Hepatocyte (in vitro differentiated cells): Measurements from ENCODE around the gene TSPEAR. TPM values are rescaled to one million over a fixed set of nuclear protein-coding genes. Genes with fewer than 3 reads are reported as not detected.

ENCODE experiments used
- DNase-seq: peaks from one replicate; pipeline ENCODE4 v3.0.0-alpha.2; 2016; ENCODE audit warnings: low spot score
- H2AFZ ChIP-seq: fragments of 200-600 bp; sonication (generic); 2 replicates; pipeline ENCODE4 v1.6.0; 2016; ENCODE audit warnings: antibody characterized with exemption, mild to moderate bottlenecking
- H3K27ac ChIP-seq: fragments of 200-600 bp; sonication (generic); 2 replicates; pipeline ENCODE4 v1.5.1; 2016; ENCODE audit warnings: mild to moderate bottlenecking
- H3K27me3 ChIP-seq: fragments of 200-600 bp; sonication (generic); 2 replicates; pipeline ENCODE4 v1.6.1; 2016
- H3K36me3 ChIP-seq: fragments of 200-600 bp; sonication (generic); replicated peaks from 2 replicates; pipeline ENCODE4 v1.5.1; 2016; ENCODE audit warnings: low read depth; ENCODE audit not compliant: insufficient read depth
- H3K4me1 ChIP-seq: fragments of 200-600 bp; sonication (generic); 2 replicates; pipeline ENCODE4 v1.5.1; 2016; ENCODE audit warnings: mild to moderate bottlenecking, moderate library complexity; ENCODE audit not compliant: insufficient read depth
- H3K4me2 ChIP-seq: fragments of 200-600 bp; sonication (generic); 2 replicates; pipeline ENCODE4 v1.6.0; 2016
- H3K4me3 ChIP-seq: fragments of 200-600 bp; sonication (generic); 2 replicates; pipeline ENCODE4 v1.5.1; 2016; ENCODE audit warnings: mild to moderate bottlenecking
- H3K79me2 ChIP-seq: fragments of 200-600 bp; sonication (generic); 2 replicates; pipeline ENCODE4 v1.6.0; 2017; ENCODE audit warnings: mild to moderate bottlenecking
- H3K9me2 ChIP-seq: fragments of 200-600 bp; sonication (generic); replicated peaks from 2 replicates; pipeline ENCODE4 v1.6.0; 2017; ENCODE audit warnings: mild to moderate bottlenecking; ENCODE audit not compliant: insufficient read depth
- H3K9me3 ChIP-seq: fragments of 200-600 bp; sonication (generic); 2 replicates; pipeline ENCODE4 v1.5.1; 2016; ENCODE audit warnings: low read depth, mild to moderate bottlenecking
- H4K20me1 ChIP-seq: fragments of 200-600 bp; sonication (generic); 2 replicates; pipeline ENCODE4 v1.6.0; 2016; ENCODE audit warnings: mild to moderate bottlenecking; ENCODE audit not compliant: insufficient read depth, poor library complexity, severe bottlenecking
- CTCF ChIP-seq: fragments of 200-600 bp; sonication (generic); IDR thresholded peaks from 2 replicates; pipeline ENCODE4 v1.5.1; 2016; ENCODE audit warnings: antibody characterized with exemption, mild to moderate bottlenecking; ENCODE audit not compliant: poor library complexity
- EZH2 ChIP-seq: fragments of 200-600 bp; sonication (generic); IDR thresholded peaks from 2 replicates; pipeline ENCODE4 v1.6.1; 2016; ENCODE audit warnings: antibody characterized with exemption, mild to moderate bottlenecking, borderline replicate concordance
- EZH2phosphoT487 ChIP-seq: fragments of 200-600 bp; sonication (generic); IDR thresholded peaks from one replicate; pipeline ENCODE4 v1.6.1; 2018; ENCODE audit warnings: antibody characterized with exemption, mild to moderate bottlenecking, low read depth, moderate library complexity; ENCODE audit not compliant: unreplicated experiment, severe bottlenecking
- WGBS: methylation state at CpG from one replicate; pipeline ENCODE4 v1.1.6; 2016; ENCODE audit warnings: low lambda C conversion rate; ENCODE audit errors: missing lambda C conversion rate; 5-methylcytosine and 5-hydroxymethylcytosine counted together
- polyA plus RNA-seq: library from polyadenylated mRNA; unstranded; fragments of >200 nt; fragmentation: Nextera tagmentation; extraction: Ambion mirVana; gene quantifications from 2 replicates; pipeline ENCODE4 v1.2.1, GENCODE V29; 2016
- total RNA-seq: library from RNA; depleted of rRNA; stranded (reverse); fragments of >200 nt; gene quantifications from 2 replicates; pipeline ENCODE4 v1.2.3, GENCODE V29; 2014

Gene TSPEAR
- total and polyA plus RNA-seq, 2 experiments from 2014 or later, result 0.35 TPM; not detected in 1

DNA sequence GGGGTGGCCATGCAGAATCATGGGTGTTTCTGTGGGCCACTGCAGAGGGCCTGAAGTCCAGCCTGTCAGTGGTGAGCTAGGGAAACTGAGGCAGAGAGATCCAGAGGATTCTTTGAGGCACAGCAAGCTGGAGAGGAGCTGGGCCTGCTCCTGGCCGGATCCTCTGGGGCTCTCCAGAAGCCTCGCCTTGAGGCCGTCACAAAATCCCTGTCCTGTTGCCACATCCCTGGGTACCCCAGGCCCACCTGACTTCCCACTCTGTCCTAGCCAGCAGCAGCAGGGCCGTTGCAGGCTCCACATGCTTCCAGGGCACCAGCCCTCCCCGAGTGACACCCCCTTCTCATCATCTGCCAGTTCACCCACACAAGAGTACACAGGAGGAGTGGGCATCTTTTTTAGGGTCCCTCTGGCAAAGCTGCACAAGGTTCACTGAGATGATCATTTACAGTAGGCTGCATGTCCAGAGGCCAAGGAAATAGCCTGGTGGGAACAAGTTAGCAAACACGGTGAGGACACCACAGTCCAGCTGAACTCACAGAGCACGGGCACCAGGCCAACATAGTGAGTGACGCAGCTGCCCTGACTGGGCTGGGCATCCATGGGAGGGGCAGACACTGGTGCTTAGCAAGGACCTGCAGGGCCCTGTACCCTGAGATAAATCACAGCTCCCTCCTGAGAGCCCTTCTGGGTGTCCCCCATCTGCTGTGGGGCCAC lies 25.1 kb upstream of the TSPEAR start:
- no peaks in the 10 kb centered on the region for H3K36me3 ChIP-seq
- no peaks in the 10 kb centered on the region for H4K20me1 ChIP-seq
- H3K27me3 ChIP-seq, result no peaks in the 10 kb centered on the region
- 93% methylated on average over 8 of the region's 8 CpGs for WGBS
- H3K27ac ChIP-seq, result no peak overlapping the region
- no peak overlapping the region for H3K4me2 ChIP-seq
- no peaks in the 10 kb centered on the region for H3K4me1 ChIP-seq
- TF ChIP-seq CTCF, result no peak
- TF ChIP-seq EZH2phosphoT487, result no peak
- no peak for TF ChIP-seq EZH2
- no peaks in the 10 kb centered on the region for H3K9me2 ChIP-seq
- no peaks in the 10 kb centered on the region for H3K9me3 ChIP-seq
- H3K79me2 ChIP-seq, result no peaks in the 10 kb centered on the region
- H3K4me3 ChIP-seq, result no peak overlapping the region
- H2AFZ ChIP-seq, result no peak overlapping the region
- DNase-seq, result no peak

GRCh38 chr21:44735821-44736220 lies 24.4 kb upstream of the TSPEAR start:
- 89% methylated on average over 6 of the region's 6 CpGs for WGBS
- Histone ChIP-seq H3K4me2 (no peak overlapping the region), H3K79me2 (no peaks in the 10 kb centered on the region)

GRCh38 chr21:44734841-44735240 lies 23.5 kb upstream of the TSPEAR start:
- Histone ChIP-seq H3K4me2 (no peak overlapping the region), H3K9me2 (no peaks in the 10 kb centered on the region), H3K27me3 (no peaks in the 10 kb centered on the region), H3K4me1 (no peaks in the 10 kb centered on the region), H3K9me3 (no peaks in the 10 kb centered on the region), H3K36me3 (no peaks in the 10 kb centered on the region), H4K20me1 (no peaks in the 10 kb centered on the region), H2AFZ (no peak overlapping the region), H3K27ac (no peak overlapping the region), H3K4me3 (no peak overlapping the region), H3K79me2 (no peaks in the 10 kb centered on the region)
- WGBS, result 96% methylated on average over 17 of the region's 17 CpGs
- TF ChIP-seq EZH2phosphoT487, result no peak
- no peak for TF ChIP-seq CTCF
- TF ChIP-seq EZH2, result no peak
- no peak for DNase-seq

More at GRCh38 chr21:44735821-44736220, 24.4 kb upstream of the TSPEAR start:
- Histone ChIP-seq H4K20me1 (no peaks in the 10 kb centered on the region), H3K27ac (no peak overlapping the region), H3K9me2 (no peaks in the 10 kb centered on the region), H3K27me3 (no peaks in the 10 kb centered on the region), H3K36me3 (no peaks in the 10 kb centered on the region), H3K9me3 (no peaks in the 10 kb centered on the region), H2AFZ (no peak overlapping the region), H3K4me3 (no peak overlapping the region), H3K4me1 (no peaks in the 10 kb centered on the region)
- TF ChIP-seq EZH2 (no peak), CTCF (no peak), EZH2phosphoT487 (no peak)
- no peak for DNase-seq
